ENCODE results near the gene DAGLB. TPM values are rescaled to one million over a fixed set of nuclear protein-coding genes. Genes with fewer than 3 reads are reported as not detected.
A peak's percentile ranks its signal among the peaks of the same experiment; 100 is the strongest.
"Not testable (repeated sequence)": the region's sequence is repeated elsewhere in the genome, so short reads cannot be mapped to it uniquely, and the experiment has no call there.

The DAGLB gene
- polyA plus RNA-seq, 6 donors from 2014 or later: 6.4 to 19.3 (median 7.2) TPM

GRCh38 chr7:6397759-6398495 lies 49.8 kb downstream of the DAGLB start:
- peaks cover 6 to 23% of the 10 kb centered on the region in 2 donors for H3K36me3 Mint-ChIP-seq
- peak overlapping the region in 2 of 8 donors; percentile 22 to 56 for H3K4me3 Mint-ChIP-seq
- peaks cover 28 to 57% (median 44%) of the 10 kb centered on the region in 3 donors for H3K4me1 Mint-ChIP-seq
- peak overlapping the region in 4 of 6 donors; percentile 30 to 70 (median 50) for H3K27ac Mint-ChIP-seq
- not testable (repeated sequence) for H3K9me3 Mint-ChIP-seq; H3K27me3 Mint-ChIP-seq; ATAC-seq (ENCODE audit: low read depth in 2 of 2); DNase-seq

GRCh38 chr7:6395898-6396595 lies 51.7 kb downstream of the DAGLB start:
- no peaks in the 10 kb centered on the region for H3K27me3 Mint-ChIP-seq
- H3K9me3 Mint-ChIP-seq: no peaks in the 10 kb centered on the region
- no peak for DNase-seq
- peak overlapping the region; percentile 53 to 89 (median 78) for H3K4me3 Mint-ChIP-seq
- H3K36me3 Mint-ChIP-seq: peaks cover 6 to 19% of the 10 kb centered on the region in 2 donors
- H3K4me1 Mint-ChIP-seq: peaks cover 32 to 63% (median 50%) of the 10 kb centered on the region in 3 donors
- peak overlapping the region; percentile 72 to 98 (median 95) for H3K27ac Mint-ChIP-seq
- peak; percentile 45 to 59 for ATAC-seq (ENCODE audit: low read depth in 2 of 2)

- DNase-seq (no peak), ATAC-seq (ENCODE audit: low read depth in 2 of 2) (no peak)
- Mint-ChIP-seq H3K27me3 (no peaks in the 10 kb centered on the region), H3K4me3 (peak overlapping the region in 1 of 8 donors; percentile 20), H3K9me3 (no peaks in the 10 kb centered on the region), H3K4me1 (peaks cover 32 to 58% (median 50%) of the 10 kb centered on the region in 3 donors), H3K36me3 (peaks cover 6 to 19% of the 10 kb centered on the region in 2 donors), H3K27ac (peak overlapping the region in 5 of 6 donors; percentile 13 to 90 (median 80))
These were observed 53.6 kb downstream of the DAGLB start for GRCh38 chr7:6394114-6394513.

GRCh38 chr7:6393667-6394056 lies 54.1 kb downstream of the DAGLB start:
- Mint-ChIP-seq H3K36me3 (peaks cover 6 to 19% of the 10 kb centered on the region in 2 donors), H3K9me3 (no peaks in the 10 kb centered on the region), H3K27me3 (no peaks in the 10 kb centered on the region), H3K27ac (peak overlapping the region; percentile 75 to 96 (median 89)), H3K4me3 (peak overlapping the region in 1 of 8 donors; percentile 28), H3K4me1 (peaks cover 32 to 54% (median 50%) of the 10 kb centered on the region in 3 donors)
- DNase-seq (no peak), ATAC-seq (ENCODE audit: low read depth in 2 of 2) (no peak)

- Mint-ChIP-seq H3K36me3 (peaks cover 6 to 19% of the 10 kb centered on the region in 2 donors), H3K9me3 (no peaks in the 10 kb centered on the region), H3K4me3 (peak overlapping the region in 2 of 8 donors; percentile 28 to 31), H3K27ac (peak overlapping the region; percentile 75 to 96 (median 89)), H3K4me1 (peaks cover 32 to 48% (median 47%) of the 10 kb centered on the region in 3 donors), H3K27me3 (no peaks in the 10 kb centered on the region)
- ATAC-seq (ENCODE audit: low read depth in 2 of 2): peak; percentile 50
- no peak for DNase-seq
These were observed 54.8 kb downstream of the DAGLB start for GRCh38 chr7:6392712-6393666.

- Mint-ChIP-seq H3K9me3 (no peaks in the 10 kb centered on the region), H3K27ac (no peak overlapping the region), H3K36me3 (peaks cover 6 to 19% of the 10 kb centered on the region in 2 donors), H3K4me3 (no peak overlapping the region), H3K27me3 (no peaks in the 10 kb centered on the region), H3K4me1 (peaks cover 31 to 48% (median 40%) of the 10 kb centered on the region in 3 donors)
- ATAC-seq (ENCODE audit: low read depth in 2 of 2) (no peak), DNase-seq (no peak)
These were observed 58.0 kb downstream of the DAGLB start for GRCh38 chr7:6389728-6390127.

- Mint-ChIP-seq H3K4me3 (no peak overlapping the region), H3K4me1 (peaks cover 24 to 40% (median 34%) of the 10 kb centered on the region in 3 donors), H3K36me3 (peaks cover 0 to 2% of the 10 kb centered on the region in 2 donors), H3K27ac (no peak overlapping the region), H3K27me3 (no peaks in the 10 kb centered on the region), H3K9me3 (no peaks in the 10 kb centered on the region)
- DNase-seq (no peak), ATAC-seq (ENCODE audit: low read depth in 2 of 2) (no peak)
These were observed 59.9 kb downstream of the DAGLB start for GRCh38 chr7:6387734-6388294.

- Mint-ChIP-seq H3K36me3 (no peaks in the 10 kb centered on the region), H3K27me3 (no peaks in the 10 kb centered on the region), H3K9me3 (no peaks in the 10 kb centered on the region), H3K4me3 (no peak overlapping the region), H3K4me1 (peaks cover 29 to 46% (median 40%) of the 10 kb centered on the region in 3 donors), H3K27ac (peak overlapping the region in 3 of 6 donors; percentile 33 to 81 (median 57))
- ATAC-seq (ENCODE audit: low read depth in 2 of 2) (no peak), DNase-seq (no peak)
These were observed 61.0 kb downstream of the DAGLB start for GRCh38 chr7:6386779-6387178.

GRCh38 chr7:6385909-6386560 lies 61.7 kb downstream of the DAGLB start:
- H3K27me3 Mint-ChIP-seq: no peaks in the 10 kb centered on the region
- no peaks in the 10 kb centered on the region for H3K9me3 Mint-ChIP-seq
- peaks cover 32 to 53% (median 48%) of the 10 kb centered on the region in 3 donors for H3K4me1 Mint-ChIP-seq
- H3K36me3 Mint-ChIP-seq: no peaks in the 10 kb centered on the region
- ATAC-seq (ENCODE audit: low read depth in 2 of 2) (no peak), DNase-seq (no peak)
- peak overlapping the region in 5 of 6 donors; percentile 41 to 88 (median 71) for H3K27ac Mint-ChIP-seq
- H3K4me3 Mint-ChIP-seq: peak overlapping the region in 1 of 8 donors; percentile 64

- ATAC-seq (ENCODE audit: low read depth in 2 of 2): no peak
These were observed 62.5 kb downstream of the DAGLB start for GRCh38 chr7:6385110-6385781.

GRCh38 chr7:6384327-6384726 lies 63.4 kb downstream of the DAGLB start:
- no peak overlapping the region for H3K4me3 Mint-ChIP-seq
- H3K27me3 Mint-ChIP-seq: no peaks in the 10 kb centered on the region
- no peak for ATAC-seq (ENCODE audit: low read depth in 2 of 2)
- no peak for DNase-seq
- peaks cover 43 to 68% (median 62%) of the 10 kb centered on the region in 3 donors for H3K4me1 Mint-ChIP-seq
- peak overlapping the region in 3 of 6 donors; percentile 41 to 78 (median 72) for H3K27ac Mint-ChIP-seq
- no peaks in the 10 kb centered on the region for H3K9me3 Mint-ChIP-seq
- H3K36me3 Mint-ChIP-seq: no peaks in the 10 kb centered on the region

More at GRCh38 chr7:6385110-6385781, 62.5 kb downstream of the DAGLB start:
- DNase-seq: no peak
- Mint-ChIP-seq H3K27me3 (no peaks in the 10 kb centered on the region), H3K4me3 (peak overlapping the region in 2 of 8 donors; percentile 32 to 64), H3K9me3 (no peaks in the 10 kb centered on the region), H3K36me3 (no peaks in the 10 kb centered on the region), H3K27ac (peak overlapping the region; percentile 17 to 85 (median 72)), H3K4me1 (peaks cover 38 to 61% (median 56%) of the 10 kb centered on the region in 3 donors)

GRCh38 chr7:6382817-6383216 lies 64.9 kb downstream of the DAGLB start:
- Mint-ChIP-seq H3K27ac (peak overlapping the region in 5 of 6 donors; percentile 46 to 88 (median 86)), H3K9me3 (no peaks in the 10 kb centered on the region), H3K4me3 (peak overlapping the region in 3 of 8 donors; percentile 0 to 25 (median 15)), H3K36me3 (no peaks in the 10 kb centered on the region), H3K27me3 (no peaks in the 10 kb centered on the region), H3K4me1 (peaks cover 45 to 79% (median 67%) of the 10 kb centered on the region in 3 donors)
- ATAC-seq (ENCODE audit: low read depth in 2 of 2): peak; percentile 60 to 63
- no peak for DNase-seq

All from naive B cell (primary cell).